Liver (tissue), 9 donors: ENCODE results near the gene CAMKK1. TPM values are rescaled to one million over a fixed set of nuclear protein-coding genes. Genes with fewer than 3 reads are reported as not detected.

Source experiments
- DNase-seq: peaks from one replicate; pipeline ENCODE4 v3.0.0-alpha.2; 2017; ENCODE audit warnings: low spot score
- H3K27ac ChIP-seq, 2 donors: one replicate each; pipeline ENCODE4 v1.7.0; 2013; ENCODE audit warnings: inconsistent platforms in 2 of 2, low read length in 2 of 2, control low read depth in 1 of 2, low read depth in 1 of 2, mild to moderate bottlenecking in 1 of 2
- H3K27me3 ChIP-seq, 4 donors: one replicate each; pipeline versions ENCODE4 v1.6.1 to v1.7.0; 2013; ENCODE audit warnings: low read length in 3 of 4, inconsistent platforms in 1 of 4, mild to moderate bottlenecking in 1 of 4, moderate library complexity in 1 of 4; ENCODE audit not compliant: control insufficient read depth in 4 of 4, insufficient read depth in 4 of 4
- H3K36me3 ChIP-seq, 4 donors: one replicate each; pipeline versions ENCODE4 v1.6.1 to v1.7.0; 2013; ENCODE audit warnings: low read length in 3 of 4, mild to moderate bottlenecking in 3 of 4, low read depth in 1 of 4, moderate library complexity in 1 of 4; ENCODE audit not compliant: control insufficient read depth in 4 of 4, insufficient read depth in 3 of 4
- H3K4me1 ChIP-seq, 4 donors: one replicate each; pipeline versions ENCODE4 v1.6.1 to v1.7.0; 2013; ENCODE audit warnings: low read length in 3 of 4, mild to moderate bottlenecking in 3 of 4, moderate library complexity in 1 of 4; ENCODE audit not compliant: control insufficient read depth in 4 of 4, insufficient read depth in 4 of 4
- H3K4me3 ChIP-seq, 3 donors: one replicate each; pipeline versions ENCODE4 v1.6.1 to v1.7.0; 2013; ENCODE audit warnings: low read length in 3 of 3, control low read depth in 1 of 3, low read depth in 1 of 3, mild to moderate bottlenecking in 1 of 3
- H3K9ac ChIP-seq, 2 donors: one replicate each; pipeline ENCODE4 v1.7.0; 2013; ENCODE audit warnings: low read length in 2 of 2, mild to moderate bottlenecking in 2 of 2, moderate library complexity in 2 of 2, control low read depth in 1 of 2, low read depth in 1 of 2
- H3K9me3 ChIP-seq, 4 donors: one replicate each; pipeline versions ENCODE4 v1.6.1 to v1.7.0; 2013; ENCODE audit warnings: low read length in 3 of 4; ENCODE audit not compliant: control insufficient read depth in 4 of 4
- ATF3 ChIP-seq: IDR thresholded peaks from 2 replicates; pipeline ENCODE4 v1.6.1; 2016; ENCODE audit warnings: antibody characterized with exemption
- CTCF ChIP-seq: fragments of 150-350 bp; IDR thresholded peaks from 2 replicates; pipeline ENCODE4 v1.5.1; 2017; ENCODE audit warnings: improper control_type of control experiment, low read depth, low read length; ENCODE audit not compliant: missing input control
- FOXA1 ChIP-seq: IDR thresholded peaks from 2 replicates; pipeline ENCODE4 v1.6.1; 2016; ENCODE audit warnings: antibody characterized with exemption
- FOXA2 ChIP-seq: IDR thresholded peaks from 2 replicates; pipeline ENCODE4 v1.6.1; 2016; ENCODE audit warnings: antibody characterized with exemption
- GABPA ChIP-seq, 2 donors: IDR thresholded peaks in 1 of 2; conservative IDR thresholded peaks in 1 of 2; 2 replicates each; pipeline ENCODE4 v1.6.1; 2016; ENCODE audit warnings: antibody characterized with exemption in 2 of 2, mild to moderate bottlenecking in 1 of 2, moderate library complexity in 1 of 2
- HNF4A ChIP-seq, 2 donors: conservative IDR thresholded peaks; 2 replicates each; pipeline ENCODE4 v1.6.1; 2016; ENCODE audit warnings: antibody characterized with exemption in 2 of 2, mild to moderate bottlenecking in 2 of 2
- HNF4G ChIP-seq: IDR thresholded peaks from 2 replicates; pipeline ENCODE4 v1.6.1; 2016; ENCODE audit warnings: antibody characterized with exemption
- JUND ChIP-seq, 2 donors: IDR thresholded peaks; 2 replicates each; pipeline ENCODE4 v1.6.1; 2016; ENCODE audit warnings: antibody characterized with exemption in 2 of 2
- MAX ChIP-seq: IDR thresholded peaks from 2 replicates; pipeline ENCODE4 v1.6.1; 2016; ENCODE audit warnings: antibody characterized with exemption
- NR2F2 ChIP-seq: IDR thresholded peaks from 2 replicates; pipeline ENCODE4 v1.6.1; 2016; ENCODE audit warnings: antibody characterized with exemption
- REST ChIP-seq: IDR thresholded peaks from 2 replicates; pipeline ENCODE4 v1.6.1; 2016; ENCODE audit warnings: antibody characterized with exemption, mild to moderate bottlenecking
- RXRA ChIP-seq, 2 donors: IDR thresholded peaks; 2 replicates each; pipeline ENCODE4 v1.6.1; 2017 to 2018; ENCODE audit warnings: antibody characterized with exemption in 2 of 2, mild to moderate bottlenecking in 1 of 2
- SP1 ChIP-seq: IDR thresholded peaks from 2 replicates; pipeline ENCODE4 v1.6.1; 2018; ENCODE audit warnings: antibody characterized with exemption, mild to moderate bottlenecking
- TAF1 ChIP-seq: conservative IDR thresholded peaks from 2 replicates; pipeline ENCODE4 v1.6.1; 2016; ENCODE audit warnings: antibody characterized with exemption, mild to moderate bottlenecking
- YY1 ChIP-seq: IDR thresholded peaks from 2 replicates; pipeline ENCODE4 v1.6.1; 2016; ENCODE audit warnings: antibody characterized with exemption, mild to moderate bottlenecking
- ZBTB33 ChIP-seq: IDR thresholded peaks from 2 replicates; pipeline ENCODE4 v1.6.1; 2016; ENCODE audit warnings: antibody characterized with exemption
- WGBS: extraction: QIAGEN DNeasy Blood & Tissue Kit; methylation state at CpG from one replicate; pipeline ENCODE4 v1.1.7; 2013; 5-methylcytosine and 5-hydroxymethylcytosine counted together
- polyA plus RNA-seq, 2 donors: library from polyadenylated mRNA; stranded (reverse) in 1 of 2; unstranded in 1 of 2; fragments of 200-250 nt in 1 of 2; fragments of >200 nt in 1 of 2; fragmentation: Nextera tagmentation in 1 of 2; extraction: Ambion mirVana in 1 of 2; gene quantifications; one replicate each; pipeline versions ENCODE4 v1.2.1 to v1.2.3, GENCODE V29; 2013 to 2015
- total RNA-seq, 2 donors: library from RNA; depleted of rRNA; stranded (reverse); fragments of >200 nt; gene quantifications; one replicate each; pipeline ENCODE4 v1.2.3, GENCODE V29; 2014
- donor health status: healthy.
- donor health status: healthy.
- donor health status: healthy.
- donor health status: healthy.
- donor health status: healthy.

CAMKK1 gene
- total and polyA plus RNA-seq, 4 donors: 0.24 to 0.67 (median 0.50) TPM

GRCh38 chr17:3885970-3886369, 6.9 kb downstream of the CAMKK1 start (continued):
- TF ChIP-seq ZBTB33 (no peak), TAF1 (no peak), REST (no peak)

GRCh38 chr17:3885271-3885670, 7.6 kb downstream of the CAMKK1 start:
- TF ChIP-seq ATF3 (no peak), YY1 (no peak), JUND (IDR thresholded peaks at IDR 0.05) (no peak), GABPA (IDR thresholded peaks at IDR 0.05 in 1 of 2, conservative IDR thresholded peaks at IDR 0.05 in 1 of 2) (no peak), ZBTB33 (no peak), CTCF (no peak), REST (no peak), RXRA (IDR thresholded peaks at IDR 0.05) (no peak), MAX (no peak), HNF4G (no peak), FOXA2 (no peak), HNF4A (conservative IDR thresholded peaks at IDR 0.05) (no peak), NR2F2 (no peak), SP1 (no peak), TAF1 (no peak), FOXA1 (no peak)
- no peak for DNase-seq
- Histone ChIP-seq H3K9me3 (no peaks in the 10 kb centered on the region), H3K4me1 (peaks cover 0 to 12% (median 6%) of the 10 kb centered on the region in 4 donors), H3K4me3 (no peak overlapping the region), H3K27me3 (peaks cover 0 to 2% (median 0%) of the 10 kb centered on the region in 4 donors), H3K9ac (no peak overlapping the region), H3K27ac (no peak overlapping the region), H3K36me3 (no peaks in the 10 kb centered on the region)
- 80% methylated on average over 14 of the region's 14 CpGs for WGBS
